ENCODE data around the gene BRINP2.

The BRINP2 gene

GRCh38 chr1:177329871-177330270 lies 159.1 kb downstream of the BRINP2 start:
- no peak for DNase-seq

All from stimulated activated CD4-positive, alpha-beta T cell treated with anti-CD3 and anti-CD28 coated beads, Interleukin-4, amount 100 ng/mL, for 1 hour (primary cell).